Fibroblast of skin of abdomen (primary cell): ENCODE data around the gene RELT. TPM values are rescaled to one million over a fixed set of nuclear protein-coding genes. Genes with fewer than 3 reads are reported as not detected.

Experiments
- DNase-seq: peaks from one replicate; pipeline ENCODE4 v3.0.0-alpha.2; 2013
- polyA plus RNA-seq, 2 experiments: library from polyadenylated mRNA; unstranded; fragments of 120-200 nt; gene quantifications; one replicate each; pipeline ENCODE4 v1.2.1, GENCODE V29; 2013; ENCODE audit not compliant: insufficient read length in 2 of 2

Gene RELT
- polyA plus RNA-seq (2013, experiment 1 of 2; ENCODE audit: insufficient read length): 3.9 TPM
- 3.9 TPM for polyA plus RNA-seq (2013, experiment 2 of 2; ENCODE audit: insufficient read length)

GRCh38 chr11:73376160-73376802, at the start of gene RELT:
TSS of gene RELT (plus strand) at chr11:73376399. CDS start at chr11:73389137, 12,738 bp downstream.
- DNase-seq: peak; percentile 93

GRCh38 chr11:73326929-73327811, 49.0 kb upstream of the RELT start:
- peak; percentile 48 for DNase-seq

GRCh38 chr11:73327812-73328364, 48.3 kb upstream of the RELT start:
- no peak for DNase-seq

GRCh38 chr11:73330569-73331093, 45.6 kb upstream of the RELT start:
- no peak for DNase-seq

- DNase-seq: peak; percentile 50
These were observed 44.9 kb upstream of the RELT start for GRCh38 chr11:73331138-73331916.

GRCh38 chr11:73333173-73333572, 43.0 kb upstream of the RELT start:
- no peak for DNase-seq

GRCh38 chr11:73333640-73334383, 42.4 kb upstream of the RELT start:
- DNase-seq: no peak

GRCh38 chr11:73334384-73335203, 41.6 kb upstream of the RELT start:
- DNase-seq: peak; percentile 83

- peak; percentile 89 for DNase-seq
These were observed 40.8 kb upstream of the RELT start for GRCh38 chr11:73335204-73335923.

GRCh38 chr11:73337846-73338245, 38.4 kb upstream of the RELT start:
- no peak for DNase-seq

- no peak for DNase-seq
These were observed 37.9 kb upstream of the RELT start for GRCh38 chr11:73338279-73338678.

GRCh38 chr11:73340164-73340563, 36.0 kb upstream of the RELT start:
- peak; percentile 10 for DNase-seq

GRCh38 chr11:73342633-73343032, 33.6 kb upstream of the RELT start:
- no peak for DNase-seq

GRCh38 chr11:73343076-73343873, 32.9 kb upstream of the RELT start:
- no peak for DNase-seq

- DNase-seq: no peak
These were observed 32.0 kb upstream of the RELT start for GRCh38 chr11:73344191-73344607.

GRCh38 chr11:73345481-73346160, 30.6 kb upstream of the RELT start:
- DNase-seq: no peak

GRCh38 chr11:73346186-73346935, 29.8 kb upstream of the RELT start:
- DNase-seq: no peak

GRCh38 chr11:73347067-73347466, 29.1 kb upstream of the RELT start:
- no peak for DNase-seq
